Caco-2 (cell line): Measurements from ENCODE around the gene TMEM89. TPM values are rescaled to one million over a fixed set of nuclear protein-coding genes. Genes with fewer than 3 reads are reported as not detected.

Source experiments
- BruUV-seq: library from RNA; stranded (reverse); fragments of 400-500 nt; replicated peaks from 2 replicates; lab custom pipeline; 2021; lab: Mats Ljungman, UMichigan
- CTCF ChIA-PET: fragments of 300-600 bp; sonication (Branson Sonifier 250); formaldehyde crosslinking; loops from one replicate; lab custom pipeline; 2022; ENCODE audit warnings: antibody characterized with exemption; lab: Charles Lee
- POLR2A ChIA-PET: fragments of 300-600 bp; sonication (Branson Sonifier 250); formaldehyde crosslinking; loops from one replicate; lab custom pipeline; 2022; ENCODE audit warnings: antibody characterized with exemption; lab: Charles Lee
- DNase-seq, 2 experiments: peaks; one replicate each; pipeline versions ENCODE4 v3.0.0 to v3.0.0-alpha.2; 2020 to 2022
- H3K27me3 ChIP-seq: replicated peaks from 2 replicates; pipeline ENCODE4 v1.6.0; 2011; ENCODE audit warnings: low read length; ENCODE audit not compliant: control insufficient read depth, insufficient read depth
- H3K36me3 ChIP-seq: 2 replicates; pipeline ENCODE4 v1.5.1; 2011; ENCODE audit warnings: low read length; ENCODE audit not compliant: control insufficient read depth, insufficient read depth
- H3K4me1 ChIP-seq: fragments of 250-450 bp; sonication (Bioruptor Pico); 2 replicates; pipeline ENCODE4 v1.5.1; 2020; ENCODE audit warnings: mild to moderate bottlenecking
- H3K4me3 ChIP-seq: 2 replicates; pipeline ENCODE4 v1.5.1; 2011; ENCODE audit warnings: low read depth, mild to moderate bottlenecking, control low read depth, low read length
- H3K9me3 ChIP-seq: fragments of 250-450 bp; sonication (Bioruptor Pico); 2 replicates; pipeline ENCODE4 v1.5.1; 2020; ENCODE audit warnings: mild to moderate bottlenecking, moderate library complexity
- H3K27ac Mint-ChIP-seq: one replicate; pipeline ENCODE4 v1.8.0; 2022; ENCODE audit warnings: mixed read lengths; ENCODE audit not compliant: unreplicated experiment
- H3K27me3 Mint-ChIP-seq: one replicate; pipeline ENCODE4 v1.8.0; 2022; ENCODE audit warnings: mixed read lengths; ENCODE audit not compliant: insufficient read depth, unreplicated experiment
- H3K36me3 Mint-ChIP-seq: one replicate; pipeline ENCODE4 v1.8.0; 2022; ENCODE audit warnings: mild to moderate bottlenecking, mixed read lengths; ENCODE audit not compliant: insufficient read depth, unreplicated experiment
- H3K4me1 Mint-ChIP-seq: one replicate; pipeline ENCODE4 v1.8.0; 2022; ENCODE audit warnings: low read depth, mixed read lengths; ENCODE audit not compliant: unreplicated experiment
- H3K4me3 Mint-ChIP-seq: one replicate; pipeline ENCODE4 v1.8.0; 2022; ENCODE audit warnings: mild to moderate bottlenecking, moderate library complexity, mixed read lengths; ENCODE audit not compliant: unreplicated experiment
- H3K9me3 Mint-ChIP-seq: one replicate; pipeline ENCODE4 v1.8.0; 2022; ENCODE audit warnings: mixed read lengths; ENCODE audit not compliant: unreplicated experiment
- intact Hi-C: fragments of 100-400 bp; cut with micrococcal nuclease; formaldehyde crosslinking; loops from one replicate; pipeline ENCODE4 v1.10.0; 2022; ENCODE audit not compliant: unreplicated experiment
- total RNA-seq: library from RNA; stranded (reverse); gene quantifications from 2 replicates; pipeline ENCODE4 v1.2.3, GENCODE V29; 2022
- TF ChIP-seq, protein P1 (sequence below), 2 experiments: fragments of 200-600 bp in 1 of 2; IDR thresholded peaks; 1 replicate in 1 of 2; 2 replicates in 1 of 2; pipeline versions ENCODE4 v1.5.1 to v1.8.0; 2011 to 2022; ENCODE audit warnings: antibody characterized with exemption in 1 of 2, control low read depth in 1 of 2, inconsistent platforms in 1 of 2, low read depth in 1 of 2, low read length in 1 of 2, mild to moderate bottlenecking in 1 of 2, moderate library complexity in 1 of 2; ENCODE audit not compliant: insufficient read depth in 1 of 2, severe bottlenecking in 1 of 2, unreplicated experiment in 1 of 2

The TMEM89 gene
- total RNA-seq, 1 experiment from 2014 or later, result not detected

DNA sequence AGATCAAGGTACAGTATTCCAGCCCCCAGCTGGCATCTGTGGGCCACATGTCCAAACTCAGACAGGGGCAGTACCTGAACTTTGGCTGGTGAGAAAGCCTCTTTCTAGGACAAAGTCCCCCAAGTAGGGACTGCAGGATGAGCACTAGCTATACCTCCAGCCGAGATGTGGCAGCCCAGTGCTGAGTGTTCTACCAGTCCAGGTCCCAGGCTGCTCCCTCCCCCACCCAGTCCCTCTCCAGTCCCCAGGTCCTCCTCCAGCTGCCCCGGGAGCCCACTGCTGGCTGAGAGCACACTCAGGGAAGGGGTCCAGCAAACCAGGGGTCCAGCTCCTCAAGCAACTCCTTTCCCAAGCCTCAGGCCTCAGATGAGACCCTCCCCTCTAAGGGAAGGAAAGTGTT, 12.2 kb upstream of the TMEM89 start:
- ChIA-PET CTCF (interaction anchor here (1.1 to 1.4 kb wide), 2 partner anchors 25 to 43 kb away, joined by 4 read pairs; partner anchors contain the start of gene UQCRC1), POLR2A (interaction anchor here (0.5 to 1.7 kb wide), 2 partner anchors 29 to 224 kb away, joined by 4 to 5 read pairs; partner anchors contain the start of gene CELSR3)
- intact Hi-C loops, result loop anchor here (2.0 kb wide), 2 partner anchors 15 to 75 kb away; no protein-coding TSS in a partner anchor
- H3K36me3 ChIP-seq, result peaks cover 2% of the 10 kb centered on the region; the same call in 1 of the 2 replicates
- Mint-ChIP-seq H3K4me3 (peak overlapping the region; percentile 78), H3K27ac (peak overlapping the region; percentile 59), H3K4me1 (peaks cover 21% of the 10 kb centered on the region), H3K36me3 (peaks cover 36% of the 10 kb centered on the region), H3K27me3 (no peaks in the 10 kb centered on the region), H3K9me3 (no peaks in the 10 kb centered on the region)
- TF ChIP-seq, protein P1, sequence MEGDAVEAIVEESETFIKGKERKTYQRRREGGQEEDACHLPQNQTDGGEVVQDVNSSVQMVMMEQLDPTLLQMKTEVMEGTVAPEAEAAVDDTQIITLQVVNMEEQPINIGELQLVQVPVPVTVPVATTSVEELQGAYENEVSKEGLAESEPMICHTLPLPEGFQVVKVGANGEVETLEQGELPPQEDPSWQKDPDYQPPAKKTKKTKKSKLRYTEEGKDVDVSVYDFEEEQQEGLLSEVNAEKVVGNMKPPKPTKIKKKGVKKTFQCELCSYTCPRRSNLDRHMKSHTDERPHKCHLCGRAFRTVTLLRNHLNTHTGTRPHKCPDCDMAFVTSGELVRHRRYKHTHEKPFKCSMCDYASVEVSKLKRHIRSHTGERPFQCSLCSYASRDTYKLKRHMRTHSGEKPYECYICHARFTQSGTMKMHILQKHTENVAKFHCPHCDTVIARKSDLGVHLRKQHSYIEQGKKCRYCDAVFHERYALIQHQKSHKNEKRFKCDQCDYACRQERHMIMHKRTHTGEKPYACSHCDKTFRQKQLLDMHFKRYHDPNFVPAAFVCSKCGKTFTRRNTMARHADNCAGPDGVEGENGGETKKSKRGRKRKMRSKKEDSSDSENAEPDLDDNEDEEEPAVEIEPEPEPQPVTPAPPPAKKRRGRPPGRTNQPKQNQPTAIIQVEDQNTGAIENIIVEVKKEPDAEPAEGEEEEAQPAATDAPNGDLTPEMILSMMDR (IDR thresholded peaks at IDR 0.05; ENCODE audit: insufficient read depth in 1 of 2, low read depth in 1 of 2, low read length in 1 of 2, severe bottlenecking in 1 of 2, unreplicated experiment in 1 of 2), result no peak
- H3K4me1 ChIP-seq, result peaks cover 19% of the 10 kb centered on the region
- no peaks in the 10 kb centered on the region for H3K9me3 ChIP-seq
- H3K27me3 ChIP-seq, result no peaks in the 10 kb centered on the region
- no peak for DNase-seq
- H3K4me3 ChIP-seq, result peak overlapping the region; percentile 83
- BruUV-seq, result no TSS peak

- no peak overlapping the region for H3K4me3 ChIP-seq
- Mint-ChIP-seq H3K4me1 (peaks cover 20% of the 10 kb centered on the region), H3K27me3 (no peaks in the 10 kb centered on the region), H3K27ac (no peak overlapping the region), H3K36me3 (peaks cover 34% of the 10 kb centered on the region), H3K4me3 (no peak overlapping the region), H3K9me3 (no peaks in the 10 kb centered on the region)
- no TSS peak for BruUV-seq
- CTCF ChIA-PET, result no interaction called here
- POLR2A ChIA-PET, result no interaction called here
- no peaks in the 10 kb centered on the region for H3K9me3 ChIP-seq
- H3K4me1 ChIP-seq, result peaks cover 19% of the 10 kb centered on the region
- H3K27me3 ChIP-seq, result no peaks in the 10 kb centered on the region
- peaks cover 4% of the 10 kb centered on the region for H3K36me3 ChIP-seq
- TF ChIP-seq, protein P1 (IDR thresholded peaks at IDR 0.05; ENCODE audit: insufficient read depth in 1 of 2, low read depth in 1 of 2, low read length in 1 of 2, severe bottlenecking in 1 of 2, unreplicated experiment in 1 of 2), result no peak
- no peak for DNase-seq
- intact Hi-C loops, result no loop called here
Observed at GRCh38 chr3:48633256-48633655, 11.7 kb upstream of the TMEM89 start.

DNA sequence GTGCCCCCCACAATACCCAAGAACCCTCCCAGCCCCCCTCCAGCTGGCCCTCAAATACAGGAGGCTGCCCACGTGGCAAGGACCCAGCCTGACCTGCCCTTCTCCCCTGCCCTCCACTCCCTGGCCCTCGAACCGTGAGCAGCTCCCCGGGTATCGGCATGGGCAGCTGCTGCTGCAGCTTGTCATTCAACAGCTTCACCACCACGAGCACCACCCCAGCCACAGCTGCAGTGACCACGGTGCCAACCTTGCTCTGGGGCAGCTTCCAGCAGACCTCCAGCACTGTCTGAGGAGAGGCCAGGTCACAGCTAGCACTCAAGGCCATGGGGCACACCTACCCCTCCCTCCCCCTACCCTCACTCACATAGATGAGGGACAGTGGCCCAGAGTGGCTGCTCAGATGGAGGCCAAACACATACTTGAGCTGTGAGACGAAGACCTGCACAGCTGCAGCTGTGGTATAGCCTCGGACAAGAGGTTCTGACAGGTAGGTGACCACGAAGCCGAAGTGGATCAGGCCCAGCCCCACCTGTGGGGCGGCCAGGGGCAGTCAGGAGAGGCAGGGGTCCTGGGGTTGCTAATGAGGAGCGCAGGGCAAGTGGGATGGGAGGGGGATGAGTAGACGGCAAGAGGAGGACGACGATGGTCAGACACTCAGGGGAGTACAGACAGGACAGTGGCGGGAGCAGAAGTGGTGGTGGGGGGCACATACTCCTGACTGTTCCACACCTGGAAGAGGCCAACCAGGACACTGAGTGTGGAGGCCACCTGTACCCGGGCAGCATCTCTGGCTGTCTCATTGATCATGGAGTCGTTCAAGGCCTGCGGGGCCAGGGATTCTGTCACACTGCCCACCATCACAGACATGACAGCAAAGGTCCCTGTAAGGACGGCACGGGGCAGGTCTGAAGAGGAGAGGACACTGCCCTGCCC, 10.2 kb upstream of the TMEM89 start:
- H3K27ac Mint-ChIP-seq, result no peak overlapping the region
- Histone ChIP-seq H3K4me3 (no peak overlapping the region), H3K4me1 (peaks cover 17% of the 10 kb centered on the region), H3K27me3 (no peaks in the 10 kb centered on the region), H3K36me3 (peaks cover 4% of the 10 kb centered on the region), H3K9me3 (no peaks in the 10 kb centered on the region)
- no peak overlapping the region for H3K4me3 Mint-ChIP-seq
- no peak for DNase-seq
- ChIA-PET CTCF (no interaction called here), POLR2A (interaction anchor here (0.6 kb wide), 1 partner anchor 159 kb away, joined by 4 read pairs; no protein-coding TSS in a partner anchor)
- no TSS peak for BruUV-seq
- H3K4me1 Mint-ChIP-seq, result peaks cover 11% of the 10 kb centered on the region
- TF ChIP-seq, protein P1 (IDR thresholded peaks at IDR 0.05; ENCODE audit: insufficient read depth in 1 of 2, low read depth in 1 of 2, low read length in 1 of 2, severe bottlenecking in 1 of 2, unreplicated experiment in 1 of 2), result no peak
- H3K27me3 Mint-ChIP-seq, result no peaks in the 10 kb centered on the region
- H3K9me3 Mint-ChIP-seq, result no peaks in the 10 kb centered on the region
- peaks cover 21% of the 10 kb centered on the region for H3K36me3 Mint-ChIP-seq
- intact Hi-C loops, result no loop called here
